ENCODE measurements around the gene SIPA1L3.

- TF ChIP-seq EZH2 (IDR thresholded peaks at IDR 0.05; ENCODE audit: borderline replicate concordance, insufficient read depth, low read length, poor library complexity, severe bottlenecking), result no peak
- no peak for TF ChIP-seq REST (IDR thresholded peaks at IDR 0.05; ENCODE audit: borderline replicate concordance)
- no peak for TF ChIP-seq CTCF (IDR thresholded peaks at IDR 0.05; ENCODE audit: poor library complexity, severe bottlenecking)
- TF ChIP-seq POLR2AphosphoS5 (IDR thresholded peaks at IDR 0.05), result no peak
- no peak for TF ChIP-seq EP300 (conservative IDR thresholded peaks at IDR 0.05; ENCODE audit: poor library complexity, severe bottlenecking)
- no peak for TF ChIP-seq MXI1 (conservative IDR thresholded peaks at IDR 0.05; ENCODE audit: poor library complexity, severe bottlenecking)
- no peak for TF ChIP-seq RAD21 (conservative IDR thresholded peaks at IDR 0.05)
- no peak for TF ChIP-seq SMC3 (conservative IDR thresholded peaks at IDR 0.05; ENCODE audit: poor library complexity)
Observed at GRCh38 chr19:38072776-38073750, 166.1 kb downstream of the SIPA1L3 start.

Data from neural cell (in vitro differentiated cells).